Smooth muscle cell (in vitro differentiated cells): ENCODE data around the gene IWS1. TPM values are rescaled to one million over a fixed set of nuclear protein-coding genes. Genes with fewer than 3 reads are reported as not detected.
"Not testable (repeated sequence)": the region's sequence is repeated elsewhere in the genome, so short reads cannot be mapped to it uniquely, and the experiment has no call there.

ENCODE experiments used
- DNase-seq: peaks from one replicate; lab custom pipeline; 2025; ENCODE audit not compliant: unreplicated experiment; lab: John Stamatoyannopoulos, UW
- H2AFZ ChIP-seq: fragments of 200-600 bp; sonication (generic); 2 replicates; pipeline ENCODE4 v1.6.0; 2016; ENCODE audit warnings: antibody characterized with exemption, low read depth, mild to moderate bottlenecking
- H3F3A ChIP-seq: fragments of 200-600 bp; sonication (generic); 2 replicates; pipeline ENCODE4 v1.6.0; 2017; ENCODE audit warnings: antibody characterized with exemption, low read depth
- H3K27ac ChIP-seq: fragments of 200-600 bp; sonication (generic); 2 replicates; pipeline ENCODE4 v1.5.1; 2016; ENCODE audit warnings: low read depth, mild to moderate bottlenecking
- H3K27me3 ChIP-seq: fragments of 200-600 bp; sonication (generic); 2 replicates; pipeline ENCODE4 v1.6.1; 2016; ENCODE audit warnings: low read depth, mild to moderate bottlenecking
- H3K36me3 ChIP-seq: fragments of 200-600 bp; sonication (generic); 2 replicates; pipeline ENCODE4 v1.5.1; 2016; ENCODE audit warnings: low read depth
- H3K4me1 ChIP-seq: fragments of 200-600 bp; sonication (generic); 2 replicates; pipeline ENCODE4 v1.5.1; 2016; ENCODE audit warnings: low read depth
- H3K4me2 ChIP-seq: fragments of 200-600 bp; sonication (generic); 2 replicates; pipeline ENCODE4 v1.6.0; 2016; ENCODE audit warnings: mild to moderate bottlenecking
- H3K4me3 ChIP-seq: fragments of 200-600 bp; sonication (generic); 2 replicates; pipeline ENCODE4 v1.5.1; 2016; ENCODE audit warnings: mild to moderate bottlenecking
- H3K79me2 ChIP-seq: fragments of 200-600 bp; sonication (generic); 2 replicates; pipeline ENCODE4 v1.6.0; 2016; ENCODE audit warnings: low read depth, mild to moderate bottlenecking
- H3K9ac ChIP-seq: fragments of 200-600 bp; sonication (generic); 2 replicates; pipeline ENCODE4 v1.6.0; 2016; ENCODE audit warnings: low read depth
- H3K9me3 ChIP-seq: fragments of 200-600 bp; sonication (generic); replicated peaks from 2 replicates; pipeline ENCODE4 v1.5.1; 2016; ENCODE audit warnings: low read depth
- H4K20me1 ChIP-seq: fragments of 200-600 bp; sonication (generic); 2 replicates; pipeline ENCODE4 v1.6.0; 2016; ENCODE audit warnings: low read depth
- WGBS: methylation state at CpG from one replicate; pipeline ENCODE4 v1.1.7; 2016; ENCODE audit warnings: low lambda C conversion rate; 5-methylcytosine and 5-hydroxymethylcytosine counted together
- polyA plus RNA-seq: library from polyadenylated mRNA; unstranded; fragments of >200 nt; fragmentation: Nextera tagmentation; extraction: Ambion mirVana; gene quantifications from 2 replicates; pipeline ENCODE4 v1.2.1, GENCODE V29; 2016
- total RNA-seq: library from RNA; depleted of rRNA; stranded (reverse); fragments of >200 nt; gene quantifications from 2 replicates; pipeline ENCODE4 v1.2.3, GENCODE V29; 2014
- TF ChIP-seq, protein P1 (sequence below): fragments of 200-600 bp; sonication (generic); IDR thresholded peaks from 2 replicates; pipeline ENCODE4 v1.5.1; 2017; ENCODE audit warnings: borderline replicate concordance, mild to moderate bottlenecking, antibody characterized with exemption; ENCODE audit not compliant: insufficient read depth, poor library complexity, severe bottlenecking

Gene IWS1
- total and polyA plus RNA-seq, 2 experiments from 2014 or later: 31.2 to 36.1 TPM

DNA sequence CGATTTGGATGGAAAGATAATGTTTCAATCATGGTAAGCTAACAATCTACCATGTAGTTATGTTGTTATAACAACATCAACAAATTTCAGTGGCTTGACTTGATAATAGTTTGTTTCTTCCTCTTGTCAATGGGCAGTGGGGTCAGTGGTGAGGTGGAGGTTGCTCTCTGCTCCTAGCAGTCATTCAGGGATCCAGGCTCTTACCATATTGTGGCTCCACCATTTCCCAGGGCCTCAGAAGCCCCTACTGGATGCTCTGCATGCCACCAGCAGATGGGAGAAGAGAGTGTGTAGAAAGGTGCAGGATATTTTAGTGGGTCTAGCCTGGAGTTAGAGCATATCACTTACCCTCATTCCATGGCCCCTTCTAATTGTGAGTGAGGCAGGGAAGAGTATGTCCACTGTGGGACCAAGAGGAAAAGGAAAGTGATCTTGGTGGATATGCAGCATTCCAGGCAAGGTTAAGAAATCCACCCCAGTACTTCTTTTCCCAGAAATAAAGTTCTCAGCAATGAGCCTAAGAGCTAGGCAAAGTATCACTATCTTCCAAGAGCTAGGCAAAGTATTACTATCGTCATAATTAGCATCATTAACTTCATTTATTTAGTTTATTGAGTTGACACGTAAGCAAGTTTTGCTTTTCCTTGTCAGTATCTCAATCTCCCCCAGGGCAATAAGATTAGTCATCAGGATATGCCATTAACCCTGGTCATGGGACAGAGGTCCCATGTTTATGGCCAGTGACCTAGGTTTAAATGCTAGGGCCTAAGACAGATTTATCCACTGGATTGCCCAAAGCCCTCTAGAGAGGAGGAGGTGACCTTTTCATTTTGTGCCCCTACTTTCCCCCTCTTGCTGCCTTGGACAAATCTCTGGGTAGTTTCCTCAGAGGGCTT, 4.2 kb upstream of the IWS1 start:
- Histone ChIP-seq H3F3A (no peaks in the 10 kb centered on the region), H3K9ac (no peak overlapping the region), H3K4me1 (peaks cover 13% of the 10 kb centered on the region), H3K27ac (no peak overlapping the region), H3K36me3 (no peaks in the 10 kb centered on the region), H4K20me1 (no peaks in the 10 kb centered on the region), H3K79me2 (peaks cover 7% of the 10 kb centered on the region), H3K9me3 (no peaks in the 10 kb centered on the region), H3K27me3 (peaks cover 7% of the 10 kb centered on the region), H3K4me2 (no peak overlapping the region), H3K4me3 (no peak overlapping the region), H2AFZ (no peak overlapping the region)
- TF ChIP-seq, protein P1, sequence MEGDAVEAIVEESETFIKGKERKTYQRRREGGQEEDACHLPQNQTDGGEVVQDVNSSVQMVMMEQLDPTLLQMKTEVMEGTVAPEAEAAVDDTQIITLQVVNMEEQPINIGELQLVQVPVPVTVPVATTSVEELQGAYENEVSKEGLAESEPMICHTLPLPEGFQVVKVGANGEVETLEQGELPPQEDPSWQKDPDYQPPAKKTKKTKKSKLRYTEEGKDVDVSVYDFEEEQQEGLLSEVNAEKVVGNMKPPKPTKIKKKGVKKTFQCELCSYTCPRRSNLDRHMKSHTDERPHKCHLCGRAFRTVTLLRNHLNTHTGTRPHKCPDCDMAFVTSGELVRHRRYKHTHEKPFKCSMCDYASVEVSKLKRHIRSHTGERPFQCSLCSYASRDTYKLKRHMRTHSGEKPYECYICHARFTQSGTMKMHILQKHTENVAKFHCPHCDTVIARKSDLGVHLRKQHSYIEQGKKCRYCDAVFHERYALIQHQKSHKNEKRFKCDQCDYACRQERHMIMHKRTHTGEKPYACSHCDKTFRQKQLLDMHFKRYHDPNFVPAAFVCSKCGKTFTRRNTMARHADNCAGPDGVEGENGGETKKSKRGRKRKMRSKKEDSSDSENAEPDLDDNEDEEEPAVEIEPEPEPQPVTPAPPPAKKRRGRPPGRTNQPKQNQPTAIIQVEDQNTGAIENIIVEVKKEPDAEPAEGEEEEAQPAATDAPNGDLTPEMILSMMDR: no peak
- WGBS: 85% methylated on average over 3 of the region's 3 CpGs
- no peak for DNase-seq

DNA sequence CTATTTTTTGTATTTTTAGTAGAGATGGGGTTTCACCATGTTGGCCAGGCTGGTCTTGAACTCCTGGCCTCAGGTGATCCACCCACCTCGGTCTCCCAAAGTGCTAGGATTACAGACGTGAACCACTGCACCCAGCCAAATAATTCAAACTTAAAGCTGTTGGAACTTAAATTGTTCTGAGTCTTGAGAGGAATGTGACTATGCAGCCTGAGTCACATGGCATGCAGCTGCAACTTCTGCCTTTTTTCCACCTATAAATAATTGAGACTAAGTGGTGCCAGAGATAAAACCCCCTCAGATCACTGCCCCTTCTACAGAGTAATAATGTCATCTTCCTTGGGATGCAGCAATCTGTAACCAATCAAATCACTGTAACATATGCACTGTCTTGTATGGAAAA, 3.1 kb upstream of the IWS1 start:
- not testable (repeated sequence) for H3K9me3 ChIP-seq, H4K20me1 ChIP-seq, H3K4me2 ChIP-seq, H2AFZ ChIP-seq, H3F3A ChIP-seq, H3K9ac ChIP-seq, DNase-seq, H3K27ac ChIP-seq, H3K4me3 ChIP-seq, H3K36me3 ChIP-seq, H3K27me3 ChIP-seq
- Histone ChIP-seq H3K79me2 (peaks cover 17% of the 10 kb centered on the region), H3K4me1 (peaks cover 13% of the 10 kb centered on the region)
- WGBS: 84% methylated on average over 2 of the region's 2 CpGs

DNA sequence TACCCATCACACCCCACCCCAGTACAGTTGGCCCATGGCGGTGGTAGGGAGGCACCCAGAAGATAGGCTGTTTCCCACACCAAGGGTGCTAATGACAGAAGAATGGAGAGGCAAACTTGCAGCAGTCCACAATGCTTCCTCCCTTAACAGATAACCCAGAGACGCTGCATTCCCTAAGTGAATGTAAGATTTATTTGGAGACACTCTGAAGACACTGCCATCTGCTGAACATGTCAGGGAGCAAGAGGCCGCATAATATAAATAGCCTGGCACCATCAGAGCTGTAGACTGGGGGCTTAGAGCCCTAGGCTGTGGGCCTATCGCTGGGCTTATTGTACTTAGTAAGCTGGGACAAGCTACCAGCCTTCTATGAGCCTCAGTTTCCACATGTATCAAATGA, 2.2 kb upstream of the IWS1 start:
- Histone ChIP-seq H3K27me3 (no peaks in the 10 kb centered on the region), H3K4me1 (peaks cover 13% of the 10 kb centered on the region), H3K27ac (no peak overlapping the region), H3K9ac (no peak overlapping the region), H2AFZ (peak overlapping the region; percentile 82), H3K36me3 (no peaks in the 10 kb centered on the region), H3K9me3 (no peaks in the 10 kb centered on the region), H3F3A (no peaks in the 10 kb centered on the region), H4K20me1 (peaks cover 10% of the 10 kb centered on the region), H3K4me2 (no peak overlapping the region), H3K79me2 (peaks cover 27% of the 10 kb centered on the region), H3K4me3 (no peak overlapping the region)
- TF ChIP-seq, protein P1: no peak
- no peak for DNase-seq
- 59% methylated on average over 4 of the region's 4 CpGs for WGBS

DNA sequence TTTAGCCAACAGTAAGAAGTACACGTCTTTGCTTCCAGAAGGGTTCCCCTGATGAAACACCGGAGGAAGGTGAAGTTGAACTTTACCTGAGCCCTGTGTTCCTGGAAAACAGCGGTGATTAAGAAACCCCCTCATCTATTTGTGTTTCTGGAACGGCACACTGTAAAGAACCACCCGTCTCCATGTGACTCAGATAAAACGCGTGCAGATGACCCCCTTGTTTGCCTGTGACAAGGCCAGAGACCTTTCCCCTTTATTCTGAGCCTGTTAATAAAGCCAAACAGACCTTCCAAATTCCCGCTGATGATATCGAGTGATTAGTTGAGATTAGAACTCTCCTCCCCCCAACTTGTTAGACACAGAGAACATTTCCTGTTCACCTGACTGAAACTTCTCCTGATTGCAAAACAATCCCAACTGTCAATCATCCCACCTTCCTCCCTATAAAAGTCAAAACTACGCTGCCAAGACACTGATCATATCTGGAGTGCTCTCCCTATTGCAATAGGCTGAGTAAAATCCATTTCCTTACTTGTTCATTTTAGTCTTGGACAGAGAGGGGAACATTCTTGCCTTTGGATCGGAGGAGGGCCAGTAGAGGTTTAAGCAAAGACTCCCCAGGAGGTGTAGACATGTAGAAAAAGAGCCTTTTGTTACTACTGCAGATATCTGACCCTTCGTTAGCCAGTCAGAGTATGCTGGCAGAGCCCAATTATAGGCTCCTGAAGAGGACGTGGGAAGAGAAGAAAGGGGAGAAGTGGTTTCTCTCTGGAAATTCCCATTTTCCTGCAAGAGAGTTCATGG, 914 bp upstream of the IWS1 start:
- 21% methylated on average over 13 of the region's 13 CpGs for WGBS
- Histone ChIP-seq H3K79me2 (peaks cover 38% of the 10 kb centered on the region), H3K9me3 (no peaks in the 10 kb centered on the region), H3K27ac (peak overlapping the region; percentile 94), H3K4me3 (peak overlapping the region; percentile 79), H2AFZ (peak overlapping the region; percentile 82), H3K36me3 (no peaks in the 10 kb centered on the region), H3K9ac (peak overlapping the region; percentile 97), H3F3A (no peaks in the 10 kb centered on the region), H3K4me1 (peaks cover 13% of the 10 kb centered on the region), H3K4me2 (peak overlapping the region; percentile 86), H4K20me1 (peaks cover 23% of the 10 kb centered on the region), H3K27me3 (no peaks in the 10 kb centered on the region)
- TF ChIP-seq, protein P1: no peak
- no peak for DNase-seq
